ENCODE results near the gene CPXM2. TPM values are rescaled to one million over a fixed set of nuclear protein-coding genes. Genes with fewer than 3 reads are reported as not detected.

The CPXM2 gene
- total RNA-seq, 1 donor from 2014 or later = 18.9 TPM

- Histone ChIP-seq H3K27ac (no peak overlapping the region), H3K27me3 (no peaks in the 10 kb centered on the region), H3K4me1 (no peaks in the 10 kb centered on the region), H3K9me3 (no peaks in the 10 kb centered on the region), H3K36me3 (no peaks in the 10 kb centered on the region), H3K4me3 (no peak overlapping the region)
- TF ChIP-seq POLR2A (IDR thresholded peaks at IDR 0.05) (no peak), POLR2AphosphoS5 (IDR thresholded peaks at IDR 0.05; ENCODE audit: insufficient read depth in 1 of 2, low read depth in 1 of 2) (no peak)
- TF ChIP-seq, protein P1, sequence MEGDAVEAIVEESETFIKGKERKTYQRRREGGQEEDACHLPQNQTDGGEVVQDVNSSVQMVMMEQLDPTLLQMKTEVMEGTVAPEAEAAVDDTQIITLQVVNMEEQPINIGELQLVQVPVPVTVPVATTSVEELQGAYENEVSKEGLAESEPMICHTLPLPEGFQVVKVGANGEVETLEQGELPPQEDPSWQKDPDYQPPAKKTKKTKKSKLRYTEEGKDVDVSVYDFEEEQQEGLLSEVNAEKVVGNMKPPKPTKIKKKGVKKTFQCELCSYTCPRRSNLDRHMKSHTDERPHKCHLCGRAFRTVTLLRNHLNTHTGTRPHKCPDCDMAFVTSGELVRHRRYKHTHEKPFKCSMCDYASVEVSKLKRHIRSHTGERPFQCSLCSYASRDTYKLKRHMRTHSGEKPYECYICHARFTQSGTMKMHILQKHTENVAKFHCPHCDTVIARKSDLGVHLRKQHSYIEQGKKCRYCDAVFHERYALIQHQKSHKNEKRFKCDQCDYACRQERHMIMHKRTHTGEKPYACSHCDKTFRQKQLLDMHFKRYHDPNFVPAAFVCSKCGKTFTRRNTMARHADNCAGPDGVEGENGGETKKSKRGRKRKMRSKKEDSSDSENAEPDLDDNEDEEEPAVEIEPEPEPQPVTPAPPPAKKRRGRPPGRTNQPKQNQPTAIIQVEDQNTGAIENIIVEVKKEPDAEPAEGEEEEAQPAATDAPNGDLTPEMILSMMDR (IDR thresholded peaks at IDR 0.05) = no peak
- no peak for DNase-seq (ENCODE audit: extremely low spot score in 2 of 2)
- intact Hi-C loops (cut with DNase I) = no loop called here
Observed at GRCh38 chr10:123750901-123751300, 140.7 kb downstream of the CPXM2 start.

DNA sequence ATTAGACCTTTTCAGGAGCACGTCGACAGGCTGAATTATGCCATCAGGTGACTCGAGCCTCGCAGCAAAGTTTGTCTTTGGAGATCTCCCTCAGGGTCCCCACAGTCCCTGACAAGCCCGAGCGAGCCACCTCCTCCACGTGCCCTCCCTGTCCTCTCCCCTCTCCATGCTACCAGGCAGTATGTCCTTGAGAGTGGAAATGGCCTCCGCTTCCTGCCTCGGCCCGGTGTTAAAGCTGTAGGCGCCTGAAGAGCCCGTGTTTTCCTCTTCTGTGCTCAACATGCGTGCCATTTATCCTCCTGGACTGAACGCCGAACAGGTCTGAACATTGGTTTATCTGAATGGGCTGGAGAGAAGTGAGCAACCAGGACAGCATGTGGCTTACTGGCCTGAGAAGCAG is 142.9 kb downstream of the CPXM2 start:
- Histone ChIP-seq H3K4me3 (no peak overlapping the region), H3K4me1 (no peaks in the 10 kb centered on the region), H3K9me3 (no peaks in the 10 kb centered on the region), H3K27ac (no peak overlapping the region), H3K36me3 (no peaks in the 10 kb centered on the region), H3K27me3 (no peaks in the 10 kb centered on the region)
- DNase-seq (ENCODE audit: extremely low spot score in 2 of 2) = no peak
- intact Hi-C loops (cut with DNase I) = no loop called here
- TF ChIP-seq, protein P1 (IDR thresholded peaks at IDR 0.05) = no peak
- no peak for TF ChIP-seq POLR2AphosphoS5 (IDR thresholded peaks at IDR 0.05; ENCODE audit: insufficient read depth in 1 of 2, low read depth in 1 of 2)
- no peak for TF ChIP-seq POLR2A (IDR thresholded peaks at IDR 0.05)

DNA sequence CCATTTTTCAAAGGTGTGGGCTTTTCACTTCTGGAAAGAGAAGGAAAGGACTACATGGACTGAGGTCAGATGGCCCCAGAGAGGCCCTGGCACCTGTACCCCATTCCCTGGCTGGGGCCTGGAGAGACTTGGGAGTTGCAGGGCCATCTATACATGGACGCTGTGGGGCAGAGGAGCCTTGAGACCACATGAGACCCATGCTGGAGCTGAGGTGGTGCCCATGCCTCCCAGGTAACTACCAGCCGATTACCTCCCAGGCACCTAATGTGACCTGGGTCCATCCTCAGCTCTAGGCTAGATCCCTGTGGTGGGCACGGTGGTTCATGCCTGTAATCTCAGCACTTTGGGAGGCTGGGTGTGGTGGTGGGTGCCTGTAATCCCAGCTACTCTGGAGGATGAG is 144.2 kb downstream of the CPXM2 start:
- H3K9me3 ChIP-seq = no peaks in the 10 kb centered on the region
- no peaks in the 10 kb centered on the region for H3K27me3 ChIP-seq
- H3K27ac ChIP-seq = no peak overlapping the region
- no peak overlapping the region for H3K4me3 ChIP-seq
- intact Hi-C loops (cut with DNase I) = no loop called here
- TF ChIP-seq, protein P1 (IDR thresholded peaks at IDR 0.05) = no peak
- no peak for TF ChIP-seq POLR2AphosphoS5 (IDR thresholded peaks at IDR 0.05; ENCODE audit: insufficient read depth in 1 of 2, low read depth in 1 of 2)
- H3K4me1 ChIP-seq = no peaks in the 10 kb centered on the region
- no peak for DNase-seq (ENCODE audit: extremely low spot score in 2 of 2)
- no peaks in the 10 kb centered on the region for H3K36me3 ChIP-seq

DNA sequence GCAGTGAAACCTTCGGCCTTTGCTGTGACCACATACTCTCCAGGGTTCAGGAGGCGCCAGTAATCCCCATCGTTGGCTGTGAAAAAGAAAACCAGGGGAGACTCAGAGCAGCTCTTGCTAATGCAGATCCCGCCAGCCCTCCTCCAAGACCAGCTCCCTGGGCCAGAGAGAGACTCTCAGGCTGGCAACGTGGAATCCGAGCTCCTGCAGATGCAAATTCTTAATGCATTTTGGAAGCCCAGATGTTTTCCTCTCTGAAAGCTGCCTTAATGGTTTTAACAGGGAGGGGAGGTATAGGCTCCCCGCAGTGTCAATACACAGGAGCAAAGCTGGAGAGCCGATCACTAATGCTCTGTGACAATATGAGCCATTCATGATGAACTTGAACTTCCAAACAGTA is 144.7 kb downstream of the CPXM2 start:
- no peaks in the 10 kb centered on the region for H3K4me1 ChIP-seq
- TF ChIP-seq POLR2AphosphoS5 (IDR thresholded peaks at IDR 0.05; ENCODE audit: insufficient read depth in 1 of 2, low read depth in 1 of 2) = no peak
- TF ChIP-seq POLR2A (IDR thresholded peaks at IDR 0.05) = no peak
- TF ChIP-seq, protein P1 (IDR thresholded peaks at IDR 0.05) = no peak
- DNase-seq (ENCODE audit: extremely low spot score in 2 of 2) = no peak
- H3K27me3 ChIP-seq = no peaks in the 10 kb centered on the region
- no peaks in the 10 kb centered on the region for H3K36me3 ChIP-seq
- H3K4me3 ChIP-seq = no peak overlapping the region
- H3K27ac ChIP-seq = no peak overlapping the region
- intact Hi-C loops (cut with DNase I) = no loop called here
- H3K9me3 ChIP-seq = no peaks in the 10 kb centered on the region

DNA sequence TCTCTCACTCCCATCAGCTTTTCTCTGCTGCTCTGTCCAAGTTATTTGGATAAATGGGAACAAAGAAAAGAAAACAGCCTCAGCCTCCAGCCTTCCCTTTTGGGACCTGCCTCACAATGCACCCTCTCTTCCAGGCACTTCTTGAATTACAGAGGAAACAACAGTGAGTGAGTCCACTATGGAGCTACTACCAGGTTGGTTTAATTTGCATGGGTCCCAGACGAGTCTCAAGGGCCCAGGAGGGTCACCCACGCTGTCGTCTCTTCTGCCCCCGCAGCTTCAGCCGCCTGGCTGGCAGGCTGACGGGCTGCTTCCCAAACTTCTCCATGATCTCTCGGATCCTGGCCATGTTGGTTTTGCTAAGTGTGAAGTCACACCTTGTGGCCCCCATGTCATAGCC is 145.1 kb downstream of the CPXM2 start:
- DNase-seq (ENCODE audit: extremely low spot score in 2 of 2) = no peak
- no peak for TF ChIP-seq POLR2AphosphoS5 (IDR thresholded peaks at IDR 0.05; ENCODE audit: insufficient read depth in 1 of 2, low read depth in 1 of 2)
- TF ChIP-seq, protein P1 (IDR thresholded peaks at IDR 0.05) = no peak
- TF ChIP-seq POLR2A (IDR thresholded peaks at IDR 0.05) = no peak
- no peak overlapping the region for H3K27ac ChIP-seq
- no peak overlapping the region for H3K4me3 ChIP-seq
- no peaks in the 10 kb centered on the region for H3K4me1 ChIP-seq
- H3K36me3 ChIP-seq = no peaks in the 10 kb centered on the region
- no peaks in the 10 kb centered on the region for H3K27me3 ChIP-seq
- H3K9me3 ChIP-seq = no peaks in the 10 kb centered on the region
- intact Hi-C loops (cut with DNase I) = no loop called here
